Body of pancreas (tissue), 4 donors: ENCODE results near the gene APC2.

Experiments
- CTCF ChIP-seq, 7 experiments: fragments of 450-650 bp in 4 of 7; fragments of 200-600 bp in 3 of 7; sonication (generic) in 3 of 7; IDR thresholded peaks; one replicate each; pipeline ENCODE4 v1.5.1; 2016 to 2019; ENCODE audit warnings: antibody characterized with exemption in 7 of 7
- POLR2A ChIP-seq, 3 donors: fragments of 450-650 bp; IDR thresholded peaks; one replicate each; pipeline ENCODE4 v1.6.1; 2016; ENCODE audit warnings: antibody characterized with exemption in 3 of 3, mild to moderate bottlenecking in 2 of 3

- TF ChIP-seq CTCF (IDR thresholded peaks at IDR 0.05), result no peak
- TF ChIP-seq POLR2A (IDR thresholded peaks at IDR 0.05), result no peak
These were observed 58.6 kb downstream of the APC2 start for GRCh38 chr19:1508507-1508856.
